Spleen (tissue), 7 donors: Measurements from ENCODE around the gene OLFM1.

Source experiments
- POLR2A ChIP-seq, 3 donors: fragments of 450-650 bp; IDR thresholded peaks; one replicate each; pipeline ENCODE4 v1.5.1; 2017; ENCODE audit warnings: antibody characterized with exemption in 3 of 3, mild to moderate bottlenecking in 1 of 3
- POLR2AphosphoS5 ChIP-seq, 3 donors: sonication (generic); formaldehyde crosslinking; IDR thresholded peaks; one replicate each; pipeline ENCODE4 v1.5.1; 2017; ENCODE audit warnings: antibody characterized with exemption in 3 of 3
- TF ChIP-seq, protein P1 (sequence below), 11 experiments: fragments of 200-600 bp in 7 of 11; fragments of 450-650 bp in 4 of 11; sonication (generic) in 4 of 11; IDR thresholded peaks in 8 of 11; conservative IDR thresholded peaks in 3 of 11; 1 replicate in 7 of 11; 2 replicates in 4 of 11; pipeline versions ENCODE4 v1.4.0 to v1.8.0; 2016 to 2021; ENCODE audit warnings: antibody characterized with exemption in 11 of 11, inconsistent platforms in 4 of 11, mild to moderate bottlenecking in 1 of 11
- donor health status: DM: no; HTN: no; CAD: no; lungs with moderate emphysema.
- donor health status: DM: no; HTN: no; CAD: no.
- donor health status: DM: no; HTN: no; CAD: no.

DNA sequence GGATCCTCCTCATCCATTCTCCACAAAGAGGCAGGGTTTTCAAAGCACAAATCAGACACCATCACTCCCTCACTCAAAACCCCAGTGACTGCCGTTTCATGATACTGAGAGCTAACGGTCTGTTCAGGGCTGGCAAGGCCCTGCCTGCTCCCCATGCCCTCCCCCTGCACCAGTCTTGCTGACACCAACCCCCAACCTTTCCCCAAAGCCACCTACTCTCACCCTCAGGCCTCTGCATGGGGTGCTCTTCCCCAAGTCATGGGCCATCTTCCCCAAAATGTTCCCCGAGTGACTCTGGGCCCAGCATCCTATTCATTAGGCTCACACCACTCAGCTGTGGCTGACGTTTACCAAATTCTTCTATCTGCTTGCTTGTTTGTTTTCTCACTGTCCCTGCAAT, 21.7 kb upstream of the OLFM1 start:
- TF ChIP-seq, protein P1, sequence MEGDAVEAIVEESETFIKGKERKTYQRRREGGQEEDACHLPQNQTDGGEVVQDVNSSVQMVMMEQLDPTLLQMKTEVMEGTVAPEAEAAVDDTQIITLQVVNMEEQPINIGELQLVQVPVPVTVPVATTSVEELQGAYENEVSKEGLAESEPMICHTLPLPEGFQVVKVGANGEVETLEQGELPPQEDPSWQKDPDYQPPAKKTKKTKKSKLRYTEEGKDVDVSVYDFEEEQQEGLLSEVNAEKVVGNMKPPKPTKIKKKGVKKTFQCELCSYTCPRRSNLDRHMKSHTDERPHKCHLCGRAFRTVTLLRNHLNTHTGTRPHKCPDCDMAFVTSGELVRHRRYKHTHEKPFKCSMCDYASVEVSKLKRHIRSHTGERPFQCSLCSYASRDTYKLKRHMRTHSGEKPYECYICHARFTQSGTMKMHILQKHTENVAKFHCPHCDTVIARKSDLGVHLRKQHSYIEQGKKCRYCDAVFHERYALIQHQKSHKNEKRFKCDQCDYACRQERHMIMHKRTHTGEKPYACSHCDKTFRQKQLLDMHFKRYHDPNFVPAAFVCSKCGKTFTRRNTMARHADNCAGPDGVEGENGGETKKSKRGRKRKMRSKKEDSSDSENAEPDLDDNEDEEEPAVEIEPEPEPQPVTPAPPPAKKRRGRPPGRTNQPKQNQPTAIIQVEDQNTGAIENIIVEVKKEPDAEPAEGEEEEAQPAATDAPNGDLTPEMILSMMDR (IDR thresholded peaks at IDR 0.05 in 8 of 11, conservative IDR thresholded peaks at IDR 0.05 in 3 of 11), result no peak
- TF ChIP-seq POLR2A (IDR thresholded peaks at IDR 0.05), result no peak
- no peak for TF ChIP-seq POLR2AphosphoS5 (IDR thresholded peaks at IDR 0.05)
